HG03575 (cell line): ENCODE results near the gene METRNL.
"Not testable (repeated sequence)": the region's sequence is repeated elsewhere in the genome, so short reads cannot be mapped to it uniquely, and the experiment has no call there.

Experiments used
- ATAC-seq: cut with Tn5 transposase; IDR thresholded peaks from one replicate; pipeline ENCODE4 v1.9.1; 2021; ENCODE audit not compliant: unreplicated experiment, insufficient number of reproducible peaks, low FRiP score; ENCODE audit errors: extremely low read depth

METRNL gene

DNA sequence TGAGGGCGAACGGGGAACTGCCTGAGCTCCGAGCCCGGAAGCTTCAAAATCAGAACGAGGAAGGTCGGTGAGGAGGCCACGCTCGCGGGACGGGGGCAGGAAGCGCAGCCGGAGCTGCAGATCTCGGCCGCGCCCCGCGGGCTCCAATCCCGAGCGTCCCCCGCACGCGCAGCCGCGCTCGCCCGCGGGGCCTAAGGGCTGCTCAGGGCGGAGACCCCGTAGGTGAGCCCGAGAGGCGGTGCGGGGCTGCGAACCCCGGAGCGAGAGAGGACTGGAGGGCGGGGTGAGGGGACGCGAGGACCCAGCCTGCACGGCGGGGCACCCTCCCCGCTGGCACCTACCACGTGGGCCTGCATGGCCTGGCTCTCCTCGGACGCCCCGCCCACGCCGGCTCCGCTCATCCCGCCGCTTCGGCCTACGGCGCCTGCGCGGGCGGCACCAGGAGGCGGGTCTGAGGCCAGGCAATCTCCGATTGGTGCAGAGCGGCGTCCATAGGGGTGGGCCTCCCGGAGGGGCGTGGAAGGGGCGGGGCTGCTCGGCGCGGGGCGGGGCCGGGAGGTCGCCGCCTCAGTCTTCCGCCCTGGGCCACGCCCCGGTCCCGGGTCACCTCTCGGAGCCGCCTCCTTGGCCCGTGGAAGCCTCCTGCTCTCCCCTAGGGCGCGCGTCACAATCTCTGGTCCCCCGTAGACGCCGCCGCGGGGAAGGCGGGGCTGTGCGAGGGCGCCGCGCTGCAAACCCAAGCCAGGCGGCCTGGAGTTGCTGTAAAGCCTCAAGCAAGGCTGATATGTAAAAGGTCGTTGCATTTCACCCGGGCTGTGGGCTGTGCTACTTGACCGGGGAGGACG is 27.8 kb upstream of the METRNL start:
- no peak for ATAC-seq

DNA sequence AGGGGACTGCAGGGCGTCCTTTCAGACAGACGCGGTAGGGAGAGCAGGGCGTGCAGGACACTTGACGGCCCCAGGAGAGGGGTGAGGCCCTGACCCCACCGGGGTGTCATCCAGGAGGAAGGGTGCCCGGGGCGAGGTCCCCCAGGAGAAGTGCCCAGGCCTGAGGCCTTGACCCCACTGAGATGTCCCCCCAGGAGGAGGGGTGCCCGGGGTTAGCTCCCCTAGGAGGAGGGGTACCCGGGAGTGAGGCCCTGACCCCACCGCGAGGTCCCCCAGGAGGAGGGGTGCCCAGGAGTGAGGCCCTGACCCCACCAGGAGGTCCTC is 27.2 kb upstream of the METRNL start:
- no peak for ATAC-seq

DNA sequence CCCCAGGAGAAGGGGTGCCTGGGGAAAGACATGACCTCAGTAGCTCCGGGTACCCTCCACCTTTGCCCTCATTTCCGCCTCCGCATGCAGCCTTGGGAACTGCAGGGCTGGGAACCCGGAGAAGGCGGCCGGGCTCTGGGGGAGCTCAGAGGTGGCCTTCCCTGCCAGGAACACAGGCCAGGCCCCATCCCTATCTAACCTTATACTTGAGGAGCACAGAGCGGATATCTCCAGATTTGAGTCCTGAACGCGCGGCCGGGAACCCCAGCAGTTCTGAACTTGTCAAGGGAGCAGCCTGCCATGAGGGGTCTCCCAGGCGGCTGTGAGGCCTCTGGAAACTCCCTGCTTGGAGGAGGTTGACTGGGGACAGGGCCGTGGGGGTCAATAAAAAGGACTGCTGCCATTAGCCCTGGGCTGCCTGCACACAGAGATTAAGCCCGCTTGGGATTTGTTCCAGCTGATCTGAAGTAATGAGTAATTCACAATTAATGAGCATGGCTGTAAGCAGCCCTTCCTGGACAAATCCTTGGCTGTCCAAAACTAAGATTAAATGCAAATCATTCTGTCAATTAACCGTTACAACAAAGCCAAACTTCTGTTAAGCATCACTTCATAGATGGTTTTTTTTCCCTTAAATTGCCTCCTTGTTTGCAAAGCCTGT is 26.3 kb upstream of the METRNL start:
- ATAC-seq, result no peak

DNA sequence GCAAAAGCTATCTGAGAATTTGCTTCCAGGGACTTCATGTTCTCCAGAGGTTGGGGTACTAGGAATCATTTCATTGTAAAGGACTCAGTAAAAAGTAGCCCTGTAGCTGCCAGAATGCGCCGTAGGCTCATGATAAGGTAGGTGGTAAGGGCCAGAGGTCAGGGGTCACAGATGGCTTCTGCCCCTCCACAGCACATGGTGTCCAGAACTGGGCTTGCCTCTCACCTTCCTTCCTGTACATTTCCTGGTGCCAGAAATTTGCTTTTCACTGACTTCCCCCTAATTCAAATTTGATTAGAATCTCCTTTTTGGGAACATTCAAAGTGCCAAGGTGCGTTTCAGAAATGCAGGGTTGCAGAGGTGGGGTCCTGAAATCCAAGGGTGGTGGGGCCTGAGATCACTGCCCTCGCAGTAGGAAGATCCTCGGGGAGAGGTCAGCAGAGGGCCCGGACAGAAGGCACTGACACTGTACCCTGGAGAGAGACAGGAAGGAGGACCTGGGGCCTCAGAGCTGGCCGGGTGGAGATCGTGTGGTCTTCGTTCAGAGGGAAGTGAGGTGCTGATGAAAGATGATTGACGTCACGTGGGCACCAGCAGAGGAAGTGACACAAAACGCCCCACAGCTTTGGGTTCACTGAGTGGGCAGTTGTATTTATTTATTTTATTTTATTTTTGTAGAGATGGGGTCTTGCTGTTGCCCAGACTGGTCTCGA is 25.5 kb upstream of the METRNL start:
- no peak for ATAC-seq

DNA sequence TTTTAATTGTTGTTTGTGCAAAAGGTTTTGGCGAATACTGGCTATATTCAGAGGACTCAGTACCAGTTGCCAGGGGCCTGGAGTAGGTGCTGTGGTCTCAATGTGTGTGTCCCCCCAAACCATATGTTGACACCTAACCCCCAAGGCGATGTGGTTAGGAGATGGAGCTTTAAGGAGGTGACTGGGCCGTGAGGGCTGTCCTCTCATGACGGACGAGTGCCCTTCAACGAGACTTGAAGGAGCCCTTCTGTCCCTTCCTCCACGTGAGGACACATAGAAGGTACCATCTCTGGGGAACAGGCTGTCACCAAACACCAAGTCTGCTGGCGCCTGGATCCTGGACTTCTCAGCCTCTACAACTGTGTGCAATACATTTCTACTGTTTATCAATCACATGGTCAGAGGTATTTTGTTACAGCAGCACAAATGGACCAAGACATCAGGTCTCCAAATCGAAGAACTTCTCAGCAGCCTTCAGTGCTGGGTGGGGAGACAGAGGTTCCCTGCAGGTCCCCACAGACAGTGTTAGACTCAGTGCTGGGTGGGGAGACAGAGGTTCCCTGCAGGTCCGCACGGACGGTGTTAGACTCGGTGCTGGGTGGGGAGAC is 24.8 kb upstream of the METRNL start:
- no peak for ATAC-seq

DNA sequence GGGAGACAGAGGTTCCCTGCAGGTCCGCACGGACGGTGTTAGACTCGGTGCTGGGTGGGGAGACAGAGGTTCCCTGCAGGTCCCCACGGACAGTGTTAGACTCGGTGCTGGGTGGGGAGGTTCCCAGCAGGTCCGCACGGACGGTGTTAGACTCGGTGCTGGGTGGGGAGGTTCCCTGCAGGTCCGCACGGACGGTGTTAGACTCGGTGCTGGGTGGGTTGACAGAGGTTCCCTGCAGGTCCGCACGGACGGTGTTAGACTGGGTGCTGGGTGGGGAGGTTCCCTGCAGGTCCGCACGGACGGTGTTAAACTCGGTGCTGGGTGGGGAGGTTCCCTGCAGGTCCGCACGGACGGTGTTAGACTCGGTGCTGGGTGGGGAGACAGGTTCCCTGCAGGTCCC is 24.2 kb upstream of the METRNL start:
- not testable (repeated sequence) for ATAC-seq

DNA sequence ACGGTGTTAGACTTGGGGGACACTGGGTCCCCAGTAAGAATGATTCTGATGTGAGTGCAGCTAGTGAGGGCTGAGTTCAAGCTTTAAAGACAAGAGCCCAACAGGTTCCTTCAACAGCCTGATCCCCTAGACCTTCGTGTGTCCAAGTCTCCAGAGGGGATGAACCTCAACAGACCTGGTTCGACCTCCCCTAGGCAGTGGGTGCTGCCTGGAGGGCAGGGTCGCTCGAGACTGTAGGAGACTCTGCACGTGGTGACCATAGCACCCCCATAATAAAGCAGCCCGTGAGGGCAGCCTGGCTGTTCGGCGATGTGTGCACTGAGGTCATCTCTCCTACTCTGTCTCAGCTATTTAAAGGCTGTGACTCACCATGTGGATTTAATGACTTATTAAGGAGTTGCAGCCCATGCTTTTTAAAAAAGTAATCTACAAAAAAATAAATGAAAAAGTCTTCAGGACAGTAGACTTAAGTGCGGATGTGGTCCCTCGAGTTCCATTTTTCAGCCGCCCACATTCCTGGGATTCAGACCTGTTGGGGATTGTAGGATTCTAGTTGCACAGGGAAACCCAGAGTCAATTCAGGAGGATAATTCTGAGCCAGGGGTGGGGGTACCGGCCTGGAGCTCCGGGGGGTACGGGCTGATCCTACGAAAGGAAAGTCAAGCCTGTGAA is 23.4 kb upstream of the METRNL start:
- ATAC-seq, result no peak

DNA sequence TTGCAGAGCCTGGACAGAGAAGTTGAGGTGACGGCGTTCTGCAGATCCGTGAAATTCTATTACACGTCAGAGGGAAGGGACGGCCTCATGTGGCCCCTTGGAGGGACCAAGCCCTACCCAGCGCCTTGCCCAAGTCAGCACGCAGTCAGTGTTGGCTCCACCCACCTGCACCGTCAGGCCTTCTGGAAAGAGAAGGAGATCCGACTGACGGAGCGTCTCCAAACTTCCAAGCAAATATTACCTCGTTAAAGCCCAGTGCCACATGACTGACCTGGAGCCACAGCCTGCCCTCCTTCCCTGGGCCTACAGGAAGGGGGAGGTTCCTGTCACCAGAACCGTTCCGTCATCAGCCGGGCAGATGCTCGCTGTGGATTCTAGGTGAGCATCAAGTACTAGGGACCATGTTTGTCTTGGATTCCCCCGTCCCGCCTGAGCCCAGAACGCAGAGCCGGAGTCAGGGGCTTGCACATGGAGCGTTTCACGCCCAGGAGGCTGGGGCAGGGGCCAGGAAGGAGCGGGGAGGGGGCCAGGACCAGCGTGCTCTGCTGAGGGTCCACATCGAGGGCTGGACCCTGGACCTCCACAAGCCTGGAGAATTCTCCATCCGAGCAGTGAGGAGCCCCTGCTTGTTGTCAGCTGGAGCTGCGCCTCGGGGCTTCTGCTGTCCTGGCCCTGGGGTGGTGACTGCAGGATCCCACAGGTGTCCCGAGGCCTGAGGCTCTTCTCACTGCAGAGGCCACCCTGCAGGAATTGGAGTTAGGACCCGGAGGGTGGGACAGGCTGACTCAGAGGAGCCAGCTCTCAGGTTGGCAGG is 22.6 kb upstream of the METRNL start:
- ATAC-seq, result no peak

DNA sequence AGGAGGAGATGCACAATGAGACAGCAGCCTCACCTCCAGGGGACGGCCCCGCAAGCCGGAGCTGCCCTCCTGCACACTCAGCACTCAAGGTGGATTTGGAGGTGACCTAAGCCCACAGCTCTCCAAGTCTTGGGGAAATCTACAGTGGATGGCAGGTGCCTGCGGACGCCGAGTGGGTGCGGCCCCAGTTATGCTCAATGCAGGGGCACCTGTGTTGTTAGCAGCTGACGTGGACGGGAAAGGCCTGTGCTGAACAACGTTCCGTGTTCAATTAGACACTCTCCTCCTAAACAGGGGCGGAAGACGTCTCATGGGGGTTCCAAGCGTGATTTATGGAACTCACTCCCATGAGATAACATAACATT is 22.0 kb upstream of the METRNL start:
- ATAC-seq, result no peak

DNA sequence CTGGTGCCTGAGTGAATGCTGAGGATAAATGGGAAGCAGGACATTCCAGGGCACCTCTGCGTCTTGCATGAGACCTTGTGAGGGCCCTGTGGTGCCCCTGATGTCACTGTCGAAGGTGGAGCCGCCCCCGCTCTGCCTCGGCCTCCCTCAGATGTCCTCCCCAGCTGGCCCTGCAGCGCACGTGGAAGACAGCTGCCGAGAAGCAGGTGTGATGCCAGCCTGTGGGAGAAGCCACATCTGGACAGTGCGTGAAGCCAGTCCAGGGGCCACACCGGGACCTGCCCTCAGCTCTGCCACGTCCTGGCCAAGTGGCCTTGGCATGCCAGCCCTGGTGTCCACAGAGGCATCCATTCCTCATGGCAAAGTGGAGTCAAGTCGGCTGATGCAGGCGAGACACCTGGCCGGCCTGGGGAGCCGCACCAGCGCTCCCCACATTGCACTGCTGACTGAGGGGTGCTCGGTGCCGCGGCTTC is 21.6 kb upstream of the METRNL start:
- no peak for ATAC-seq

DNA sequence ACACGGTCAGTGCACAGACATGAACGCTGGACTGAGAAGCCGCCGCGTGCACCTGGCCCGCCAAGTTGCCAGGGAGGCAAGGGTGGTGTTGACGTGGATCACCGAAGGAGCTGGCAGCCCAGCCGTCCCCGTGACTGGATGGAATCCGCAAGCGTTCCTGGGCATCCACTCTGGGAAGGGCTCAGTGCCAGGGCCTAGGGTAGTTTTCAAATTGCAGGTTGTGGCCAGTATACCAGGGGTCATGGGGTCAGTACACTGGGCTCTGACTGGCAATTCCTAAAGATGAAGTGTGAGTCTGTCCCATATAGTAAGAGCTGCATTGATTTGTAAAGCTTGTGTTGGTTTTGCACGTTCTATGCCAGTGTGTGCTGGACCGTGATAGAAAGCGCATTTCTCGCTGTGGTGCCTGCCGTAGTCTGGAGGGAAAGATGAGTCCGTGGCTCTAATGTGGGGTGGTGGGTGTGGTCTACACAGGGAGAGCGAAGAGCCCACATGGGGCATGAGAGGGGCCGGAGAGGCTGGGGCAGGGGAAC is 21.1 kb upstream of the METRNL start:
- no peak for ATAC-seq

DNA sequence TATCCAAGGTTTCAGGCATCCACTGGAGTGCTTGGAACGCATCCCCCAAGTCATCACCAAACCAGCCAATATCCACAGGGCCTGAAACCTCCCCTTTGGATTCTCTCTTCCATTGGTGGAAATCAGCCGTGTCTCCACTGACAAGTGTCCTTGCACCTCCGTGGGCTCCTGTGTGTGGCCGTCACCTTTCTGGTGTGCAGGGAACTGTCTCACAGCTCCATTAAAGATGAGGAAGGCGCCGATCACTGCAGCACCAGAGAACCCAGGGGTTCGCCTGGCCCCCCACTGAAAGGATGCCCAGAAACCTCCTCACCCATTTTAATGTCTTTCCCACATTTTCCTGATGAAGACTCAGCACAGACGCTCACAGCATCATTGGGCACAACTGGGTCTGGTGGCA is 17.8 kb upstream of the METRNL start:
- no peak for ATAC-seq

DNA sequence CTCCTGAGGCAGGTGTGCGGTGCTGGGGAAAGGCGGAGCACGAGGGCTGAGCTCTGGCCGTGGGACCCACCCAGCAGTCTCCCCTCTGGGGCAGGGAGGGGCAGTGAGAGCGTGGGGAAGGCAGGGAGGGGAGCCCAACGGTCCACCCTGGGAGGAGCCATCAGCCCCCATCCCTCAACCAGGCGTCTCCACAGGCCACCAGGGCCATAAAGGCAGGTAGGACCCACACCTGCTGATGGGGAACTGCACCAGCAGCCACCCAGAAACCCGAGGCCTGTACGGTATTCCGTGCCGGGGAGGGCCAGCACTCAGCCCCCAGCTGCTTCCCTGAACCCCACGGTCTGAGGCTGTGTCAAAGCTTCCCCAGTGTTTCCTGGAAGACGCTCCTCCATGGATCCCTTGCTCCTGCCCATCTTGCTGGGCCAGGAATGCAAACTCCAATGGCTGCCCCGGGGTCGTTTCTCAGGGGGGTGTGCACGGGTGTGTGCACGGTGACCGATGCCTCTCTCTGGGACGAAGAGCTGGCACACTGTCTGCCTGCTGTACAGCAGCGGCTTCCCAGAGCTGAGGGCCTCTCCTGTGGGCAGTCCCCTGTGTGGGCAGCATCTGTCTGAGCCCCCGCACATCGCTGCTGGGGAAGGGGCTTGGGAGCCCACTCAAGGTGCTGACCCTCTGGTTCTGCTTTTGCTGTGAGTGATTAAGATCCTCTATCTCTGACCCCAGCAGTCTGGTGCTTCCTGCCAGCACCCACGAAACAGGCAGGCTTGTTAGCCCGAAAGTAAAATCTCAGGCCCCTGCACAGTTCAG is 17.2 kb upstream of the METRNL start:
- ATAC-seq, result no peak

DNA sequence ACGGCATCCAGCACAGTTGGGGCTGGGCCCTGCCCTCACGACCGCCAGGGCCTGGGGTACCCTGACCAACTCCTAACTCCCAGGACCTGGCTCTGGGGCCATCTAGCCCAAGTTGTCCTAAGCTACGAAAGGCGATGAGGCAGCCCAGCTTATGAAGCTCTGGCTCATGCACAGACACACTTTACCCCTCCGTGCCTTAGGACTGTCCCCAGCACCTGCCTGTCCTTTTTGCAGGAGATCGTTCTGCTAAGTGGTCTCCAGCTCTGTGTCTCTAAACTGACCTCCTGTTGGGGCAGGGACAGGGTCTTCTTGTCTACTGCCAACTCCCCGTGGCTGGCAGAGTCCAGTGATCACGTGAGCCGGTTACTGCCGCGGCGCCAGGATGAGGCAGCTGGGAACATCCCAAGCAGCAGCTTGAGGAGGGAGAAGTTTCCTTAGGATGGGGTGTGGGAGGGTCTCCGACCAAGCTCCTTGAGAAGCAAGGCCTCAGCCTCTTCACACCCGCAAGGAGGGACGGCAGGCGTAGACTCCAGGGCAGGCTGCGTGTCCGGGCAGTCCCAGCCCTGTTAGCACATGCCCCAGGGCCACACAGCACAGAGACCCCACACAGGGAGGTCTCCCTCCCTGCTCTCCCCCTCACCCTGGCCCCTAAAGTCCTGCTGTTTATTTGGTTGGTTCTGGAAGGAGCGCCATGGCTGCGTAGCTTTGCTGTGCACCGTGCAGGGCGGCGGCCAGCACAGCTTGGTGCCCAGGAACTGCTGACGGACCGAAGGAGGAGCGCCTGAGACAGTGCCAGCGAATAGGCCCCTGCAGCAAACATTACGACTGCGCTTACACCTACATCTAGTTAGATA is 16.4 kb upstream of the METRNL start:
- ATAC-seq, result no peak

DNA sequence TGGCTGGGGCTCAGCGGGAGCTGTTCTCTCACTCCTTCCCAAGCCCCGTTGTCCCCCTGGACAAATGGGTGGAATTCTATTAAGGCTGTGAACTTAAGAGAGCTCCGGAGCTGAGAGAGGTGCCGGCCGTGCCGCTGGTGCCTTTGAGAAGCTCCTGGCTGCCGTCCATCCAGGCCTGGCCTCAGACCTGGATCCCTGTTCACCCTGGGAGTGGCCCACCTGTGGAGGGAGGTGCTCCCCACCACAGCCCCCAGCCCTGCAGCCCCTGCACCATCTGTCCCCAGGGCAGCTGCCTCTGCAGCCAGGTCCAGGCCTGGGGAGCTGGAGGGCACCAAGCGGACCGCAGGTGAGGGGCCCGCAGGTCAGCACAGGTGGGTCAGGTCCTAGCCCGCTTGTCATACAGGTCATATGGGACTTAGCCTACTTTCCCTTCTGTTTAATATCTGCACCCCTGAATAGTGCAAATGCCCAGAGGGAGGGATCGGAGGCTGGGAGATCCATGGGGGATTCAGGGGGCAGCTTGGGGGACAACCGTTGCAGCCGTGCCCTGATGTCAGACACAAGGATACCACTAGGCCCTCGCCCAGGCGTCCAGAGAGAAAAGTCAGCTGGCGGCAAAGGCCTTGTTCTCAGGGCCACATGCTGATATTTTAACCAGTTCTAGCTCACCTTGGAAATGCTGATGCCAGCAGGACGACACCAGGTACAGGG is 15.2 kb upstream of the METRNL start:
- no peak for ATAC-seq
